ENCODE data around the gene CALCOCO2.

The CALCOCO2 gene

GRCh38 chr17:48908853-48909394 lies 78.1 kb downstream of the CALCOCO2 start:
- DNase-seq (ENCODE audit: low read depth in 1 of 2, low spot score in 1 of 2): peak; percentile 69 to 76
- TF ChIP-seq, protein P1, sequence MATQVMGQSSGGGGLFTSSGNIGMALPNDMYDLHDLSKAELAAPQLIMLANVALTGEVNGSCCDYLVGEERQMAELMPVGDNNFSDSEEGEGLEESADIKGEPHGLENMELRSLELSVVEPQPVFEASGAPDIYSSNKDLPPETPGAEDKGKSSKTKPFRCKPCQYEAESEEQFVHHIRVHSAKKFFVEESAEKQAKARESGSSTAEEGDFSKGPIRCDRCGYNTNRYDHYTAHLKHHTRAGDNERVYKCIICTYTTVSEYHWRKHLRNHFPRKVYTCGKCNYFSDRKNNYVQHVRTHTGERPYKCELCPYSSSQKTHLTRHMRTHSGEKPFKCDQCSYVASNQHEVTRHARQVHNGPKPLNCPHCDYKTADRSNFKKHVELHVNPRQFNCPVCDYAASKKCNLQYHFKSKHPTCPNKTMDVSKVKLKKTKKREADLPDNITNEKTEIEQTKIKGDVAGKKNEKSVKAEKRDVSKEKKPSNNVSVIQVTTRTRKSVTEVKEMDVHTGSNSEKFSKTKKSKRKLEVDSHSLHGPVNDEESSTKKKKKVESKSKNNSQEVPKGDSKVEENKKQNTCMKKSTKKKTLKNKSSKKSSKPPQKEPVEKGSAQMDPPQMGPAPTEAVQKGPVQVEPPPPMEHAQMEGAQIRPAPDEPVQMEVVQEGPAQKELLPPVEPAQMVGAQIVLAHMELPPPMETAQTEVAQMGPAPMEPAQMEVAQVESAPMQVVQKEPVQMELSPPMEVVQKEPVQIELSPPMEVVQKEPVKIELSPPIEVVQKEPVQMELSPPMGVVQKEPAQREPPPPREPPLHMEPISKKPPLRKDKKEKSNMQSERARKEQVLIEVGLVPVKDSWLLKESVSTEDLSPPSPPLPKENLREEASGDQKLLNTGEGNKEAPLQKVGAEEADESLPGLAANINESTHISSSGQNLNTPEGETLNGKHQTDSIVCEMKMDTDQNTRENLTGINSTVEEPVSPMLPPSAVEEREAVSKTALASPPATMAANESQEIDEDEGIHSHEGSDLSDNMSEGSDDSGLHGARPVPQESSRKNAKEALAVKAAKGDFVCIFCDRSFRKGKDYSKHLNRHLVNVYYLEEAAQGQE (IDR thresholded peaks at IDR 0.05; ENCODE audit: insufficient replicate concordance, low read depth): no peak
- no peak for TF ChIP-seq SPI1 (IDR thresholded peaks at IDR 0.05; ENCODE audit: borderline replicate concordance, low read depth)
- no peak for TF ChIP-seq CTCF (IDR thresholded peaks at IDR 0.05; ENCODE audit: insufficient read depth, low read length)
- TF ChIP-seq GABPA (IDR thresholded peaks at IDR 0.05; ENCODE audit: low read depth): no peak
- no peak for TF ChIP-seq POLR2AphosphoS5 (IDR thresholded peaks at IDR 0.05; ENCODE audit: low read depth)
- H3K27ac ChIP-seq (replicated peaks): peak overlapping the region; percentile 92
- peak overlapping the region; percentile 87 for H3K4me3 ChIP-seq (replicated peaks; ENCODE audit: insufficient read depth, low read length)
- H3K27me3 ChIP-seq (ENCODE audit: insufficient read depth, poor library complexity, severe bottlenecking): no peaks in the 10 kb centered on the region

DNA sequence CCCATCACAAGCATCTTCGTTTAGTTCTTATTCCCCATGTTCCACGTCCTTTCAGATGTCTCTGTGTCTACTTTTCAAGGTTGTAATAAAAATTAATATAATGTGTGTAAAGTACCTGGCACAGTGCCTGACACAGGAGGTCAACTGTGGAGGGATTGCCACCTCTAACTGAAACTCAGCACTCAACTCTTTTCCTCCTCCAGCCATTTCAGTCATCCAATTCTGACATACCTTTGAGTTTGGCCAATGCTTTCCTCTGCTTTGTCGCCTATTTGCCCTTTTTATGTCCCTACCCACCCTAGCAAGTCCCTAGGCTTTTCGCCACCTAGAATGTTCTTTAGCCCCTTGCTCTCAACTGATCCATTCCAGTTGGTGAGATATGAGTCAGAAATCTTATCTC lies 78.9 kb downstream of the CALCOCO2 start:
- Histone ChIP-seq H3K27ac (replicated peaks) (no peak overlapping the region), H3K27me3 (ENCODE audit: insufficient read depth, poor library complexity, severe bottlenecking) (no peaks in the 10 kb centered on the region), H3K4me3 (replicated peaks; ENCODE audit: insufficient read depth, low read length) (no peak overlapping the region)
- TF ChIP-seq, protein P1 (IDR thresholded peaks at IDR 0.05; ENCODE audit: insufficient replicate concordance, low read depth): no peak
- no peak for TF ChIP-seq CTCF (IDR thresholded peaks at IDR 0.05; ENCODE audit: insufficient read depth, low read length)
- no peak for TF ChIP-seq SPI1 (IDR thresholded peaks at IDR 0.05; ENCODE audit: borderline replicate concordance, low read depth)
- no peak for TF ChIP-seq POLR2AphosphoS5 (IDR thresholded peaks at IDR 0.05; ENCODE audit: low read depth)
- no peak for TF ChIP-seq GABPA (IDR thresholded peaks at IDR 0.05; ENCODE audit: low read depth)
- no peak for DNase-seq (ENCODE audit: low read depth in 1 of 2, low spot score in 1 of 2)

GRCh38 chr17:48910370-48910769 lies 79.5 kb downstream of the CALCOCO2 start:
- DNase-seq (ENCODE audit: low read depth in 1 of 2, low spot score in 1 of 2): no peak
- Histone ChIP-seq H3K4me3 (replicated peaks; ENCODE audit: insufficient read depth, low read length) (no peak overlapping the region), H3K27me3 (ENCODE audit: insufficient read depth, poor library complexity, severe bottlenecking) (no peaks in the 10 kb centered on the region), H3K27ac (replicated peaks) (no peak overlapping the region)
- TF ChIP-seq, protein P1 (IDR thresholded peaks at IDR 0.05; ENCODE audit: insufficient replicate concordance, low read depth): no peak
- TF ChIP-seq POLR2AphosphoS5 (IDR thresholded peaks at IDR 0.05; ENCODE audit: low read depth): no peak
- TF ChIP-seq GABPA (IDR thresholded peaks at IDR 0.05; ENCODE audit: low read depth): no peak
- TF ChIP-seq SPI1 (IDR thresholded peaks at IDR 0.05; ENCODE audit: borderline replicate concordance, low read depth): no peak
- no peak for TF ChIP-seq CTCF (IDR thresholded peaks at IDR 0.05; ENCODE audit: insufficient read depth, low read length)

All from HL-60 (cell line).